OCI-LY7 (cell line): Measurements from ENCODE around the gene CCDC117. TPM values are rescaled to one million over a fixed set of nuclear protein-coding genes. Genes with fewer than 3 reads are reported as not detected.

Experiments used
- BruUV-seq: library from RNA; stranded (reverse); fragments of 400-500 nt; replicated peaks from 2 replicates; lab custom pipeline; 2021; lab: Mats Ljungman, UMichigan
- CTCF ChIA-PET: fragments of 300-600 bp; sonication (Branson Sonifier 250); formaldehyde crosslinking; loops from one replicate; lab custom pipeline; 2022; ENCODE audit warnings: antibody characterized with exemption; ENCODE audit not compliant: unreplicated experiment; lab: Charles Lee
- POLR2A ChIA-PET: fragments of 300-600 bp; sonication (Branson Sonifier 250); formaldehyde crosslinking; loops from one replicate; lab custom pipeline; 2022; ENCODE audit warnings: antibody characterized with exemption; lab: Charles Lee
- DNase-seq: peaks from one replicate; pipeline ENCODE4 v3.0.0-alpha.2; 2015; ENCODE audit warnings: low spot score
- H2AFZ ChIP-seq: fragments of 200-600 bp; sonication (generic), shearing (Covaris generic); 2 replicates; pipeline ENCODE4 v1.6.1; 2014; ENCODE audit warnings: mild to moderate bottlenecking, antibody characterized with exemption, low read length, moderate library complexity
- H3K27ac ChIP-seq: fragments of 200-600 bp; sonication (generic); 2 replicates; pipeline ENCODE4 v1.5.1; 2014; ENCODE audit warnings: mixed run types, low read depth, mild to moderate bottlenecking, moderate library complexity, low read length, inconsistent platforms; ENCODE audit not compliant: poor library complexity, severe bottlenecking
- H3K36me3 ChIP-seq: fragments of 200-600 bp; sonication (generic); 2 replicates; pipeline ENCODE4 v1.6.1; 2014; ENCODE audit warnings: mild to moderate bottlenecking, antibody characterized with exemption, low read length, moderate library complexity, mixed read lengths; ENCODE audit not compliant: insufficient read depth
- H3K4me1 ChIP-seq: fragments of 200-600 bp; sonication (generic); 2 replicates; pipeline ENCODE4 v1.5.1; 2014; ENCODE audit warnings: mild to moderate bottlenecking, low read length; ENCODE audit not compliant: insufficient read depth, poor library complexity, severe bottlenecking
- H3K4me2 ChIP-seq: fragments of 200-600 bp; sonication (generic); 2 replicates; pipeline ENCODE4 v1.6.1; 2014; ENCODE audit warnings: mild to moderate bottlenecking, low read length
- H3K4me3 ChIP-seq: fragments of 200-600 bp; sonication (generic); 2 replicates; pipeline ENCODE4 v1.5.1; 2014; ENCODE audit warnings: mild to moderate bottlenecking, low read depth, low read length; ENCODE audit not compliant: poor library complexity, severe bottlenecking
- H3K79me2 ChIP-seq: fragments of 200-600 bp; sonication (generic); 2 replicates; pipeline ENCODE4 v1.6.1; 2016; ENCODE audit warnings: low read depth, mild to moderate bottlenecking, low read length, moderate library complexity, mixed read lengths; ENCODE audit not compliant: insufficient read depth
- H3K9me2 ChIP-seq: fragments of 200-600 bp; sonication (generic); 2 replicates; pipeline ENCODE4 v1.6.1; 2016; ENCODE audit warnings: mild to moderate bottlenecking, low read length, mixed read lengths; ENCODE audit not compliant: insufficient read depth
- H3K9me3 ChIP-seq: fragments of 200-600 bp; sonication (generic); 2 replicates; pipeline ENCODE4 v1.6.1; 2014; ENCODE audit warnings: mild to moderate bottlenecking, mixed run types, low read length, mixed read lengths
- H4K20me1 ChIP-seq: fragments of 200-600 bp; sonication (generic); 2 replicates; pipeline ENCODE4 v1.6.1; 2014; ENCODE audit warnings: mild to moderate bottlenecking, antibody characterized with exemption, low read length, moderate library complexity, mixed read lengths; ENCODE audit not compliant: insufficient read depth
- EZH2phosphoT487 ChIP-seq: fragments of 200-600 bp; sonication (generic); IDR thresholded peaks from 2 replicates; pipeline ENCODE4 v1.6.1; 2018; ENCODE audit warnings: low read depth, borderline replicate concordance, mild to moderate bottlenecking, mixed run types, antibody characterized with exemption, low read length, moderate library complexity, mixed read lengths
- intact Hi-C: fragments of 100-400 bp; cut with micrococcal nuclease; formaldehyde crosslinking; loops from one replicate; pipeline ENCODE4 v1.10.0; 2022; ENCODE audit not compliant: unreplicated experiment
- total RNA-seq, 2 experiments: library from RNA; depleted of rRNA in 1 of 2; stranded (reverse); fragments of >200 nt in 1 of 2; shearing (Covaris generic) in 1 of 2; gene quantifications; 2 replicates each; pipeline ENCODE4 v1.2.3, GENCODE V29; 2014 to 2022
- TF ChIP-seq, protein P1 (sequence below): fragments of 200-600 bp; sonication (generic); conservative IDR thresholded peaks from 2 replicates; pipeline ENCODE4 v1.5.1; 2014; ENCODE audit warnings: mild to moderate bottlenecking, antibody characterized with exemption, low read length, moderate library complexity, mixed read lengths

CCDC117 gene
- total RNA-seq, 2 experiments from 2014 or later = 21.4 to 34.1 TPM

GRCh38 chr22:28728621-28729313, 43.7 kb upstream of the CCDC117 start:
- no peaks in the 10 kb centered on the region for H3K4me1 ChIP-seq
- H3K4me3 ChIP-seq = no peak overlapping the region
- no peak overlapping the region for H2AFZ ChIP-seq
- no peaks in the 10 kb centered on the region for H3K9me2 ChIP-seq
- TF ChIP-seq EZH2phosphoT487 = no peak
- TF ChIP-seq, protein P1, sequence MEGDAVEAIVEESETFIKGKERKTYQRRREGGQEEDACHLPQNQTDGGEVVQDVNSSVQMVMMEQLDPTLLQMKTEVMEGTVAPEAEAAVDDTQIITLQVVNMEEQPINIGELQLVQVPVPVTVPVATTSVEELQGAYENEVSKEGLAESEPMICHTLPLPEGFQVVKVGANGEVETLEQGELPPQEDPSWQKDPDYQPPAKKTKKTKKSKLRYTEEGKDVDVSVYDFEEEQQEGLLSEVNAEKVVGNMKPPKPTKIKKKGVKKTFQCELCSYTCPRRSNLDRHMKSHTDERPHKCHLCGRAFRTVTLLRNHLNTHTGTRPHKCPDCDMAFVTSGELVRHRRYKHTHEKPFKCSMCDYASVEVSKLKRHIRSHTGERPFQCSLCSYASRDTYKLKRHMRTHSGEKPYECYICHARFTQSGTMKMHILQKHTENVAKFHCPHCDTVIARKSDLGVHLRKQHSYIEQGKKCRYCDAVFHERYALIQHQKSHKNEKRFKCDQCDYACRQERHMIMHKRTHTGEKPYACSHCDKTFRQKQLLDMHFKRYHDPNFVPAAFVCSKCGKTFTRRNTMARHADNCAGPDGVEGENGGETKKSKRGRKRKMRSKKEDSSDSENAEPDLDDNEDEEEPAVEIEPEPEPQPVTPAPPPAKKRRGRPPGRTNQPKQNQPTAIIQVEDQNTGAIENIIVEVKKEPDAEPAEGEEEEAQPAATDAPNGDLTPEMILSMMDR = no peak
- H3K79me2 ChIP-seq = peaks cover 10% of the 10 kb centered on the region; the same call in 1 of the 2 replicates
- H3K9me3 ChIP-seq = no peaks in the 10 kb centered on the region
- H3K27ac ChIP-seq = no peak overlapping the region
- H4K20me1 ChIP-seq = 0 out of 2 replicates have a peak, but pooled peaks cover 4% of the 10 kb centered on the region
- H3K36me3 ChIP-seq = peaks cover 67% of the 10 kb centered on the region
- ChIA-PET CTCF (interaction anchor here (0.6 kb wide), 1 partner anchor 599 kb away, joined by 3 read pairs; no protein-coding TSS in a partner anchor), POLR2A (no interaction called here)
- H3K4me2 ChIP-seq = no peak overlapping the region
- intact Hi-C loops = no loop called here
- DNase-seq = no peak
- no TSS peak for BruUV-seq

- H3K36me3 ChIP-seq = peaks cover 65% of the 10 kb centered on the region
These were observed 42.3 kb upstream of the CCDC117 start for GRCh38 chr22:28730179-28730578.

More at GRCh38 chr22:28730179-28730578, 42.3 kb upstream of the CCDC117 start:
- Histone ChIP-seq H3K79me2 (peaks cover 18% of the 10 kb centered on the region), H4K20me1 (peaks cover 4% of the 10 kb centered on the region; the same call in 1 of the 2 replicates), H3K4me2 (no peak overlapping the region), H2AFZ (no peak overlapping the region), H3K9me3 (no peaks in the 10 kb centered on the region), H3K4me1 (no peaks in the 10 kb centered on the region), H3K9me2 (no peaks in the 10 kb centered on the region), H3K4me3 (no peak overlapping the region), H3K27ac (no peak overlapping the region)
- POLR2A ChIA-PET = no interaction called here
- no peak for DNase-seq
- intact Hi-C loops = no loop called here
- CTCF ChIA-PET = no interaction called here
- TF ChIP-seq EZH2phosphoT487 = no peak
- TF ChIP-seq, protein P1 = no peak
- no TSS peak for BruUV-seq
